ENCODE results near the gene GARIN5A.

Gene GARIN5A

GRCh38 chr19:50500060-50500752, 23.6 kb upstream of the GARIN5A start:
- in situ Hi-C loops (cut with HindIII; ENCODE audit: low sequenced_read_pairs) = no loop called here
- H3K4me3 ChIP-seq (ENCODE audit: low read depth, low read length) = no peak overlapping the region
- TF ChIP-seq CTCF (IDR thresholded peaks at IDR 0.05; ENCODE audit: low read depth, low read length, missing control alignments) = peak; percentile 11
- DNase-seq (ENCODE audit: low read depth) = no peak

GRCh38 chr19:50498219-50499056, 21.8 kb upstream of the GARIN5A start:
- in situ Hi-C loops (cut with HindIII; ENCODE audit: low sequenced_read_pairs) = no loop called here
- H3K4me3 ChIP-seq (ENCODE audit: low read depth, low read length) = no peak overlapping the region
- DNase-seq (ENCODE audit: low read depth) = no peak
- no peak for TF ChIP-seq CTCF (IDR thresholded peaks at IDR 0.05; ENCODE audit: low read depth, low read length, missing control alignments)

GRCh38 chr19:50497022-50497405, 20.4 kb upstream of the GARIN5A start:
- in situ Hi-C loops (cut with HindIII; ENCODE audit: low sequenced_read_pairs) = no loop called here
- no peak for TF ChIP-seq CTCF (IDR thresholded peaks at IDR 0.05; ENCODE audit: low read depth, low read length, missing control alignments)
- DNase-seq (ENCODE audit: low read depth) = no peak
- no peak overlapping the region for H3K4me3 ChIP-seq (ENCODE audit: low read depth, low read length)

- DNase-seq (ENCODE audit: low read depth) = no peak
Observed at GRCh38 chr19:50496189-50497021, 19.8 kb upstream of the GARIN5A start.

GRCh38 chr19:50495020-50495531, 18.4 kb upstream of the GARIN5A start:
- DNase-seq (ENCODE audit: low read depth) = no peak
- in situ Hi-C loops (cut with HindIII; ENCODE audit: low sequenced_read_pairs) = no loop called here
- H3K4me3 ChIP-seq (ENCODE audit: low read depth, low read length) = no peak overlapping the region
- no peak for TF ChIP-seq CTCF (IDR thresholded peaks at IDR 0.05; ENCODE audit: low read depth, low read length, missing control alignments)

More at GRCh38 chr19:50496189-50497021, 19.8 kb upstream of the GARIN5A start:
- no peak for TF ChIP-seq CTCF (IDR thresholded peaks at IDR 0.05; ENCODE audit: low read depth, low read length, missing control alignments)
- H3K4me3 ChIP-seq (ENCODE audit: low read depth, low read length) = no peak overlapping the region
- in situ Hi-C loops (cut with HindIII; ENCODE audit: low sequenced_read_pairs) = no loop called here
